ENCODE measurements around the gene TMEM254.
"Not testable (repeated sequence)": the region's sequence is repeated elsewhere in the genome, so short reads cannot be mapped to it uniquely, and the experiment has no call there.

TMEM254 gene, protein sequence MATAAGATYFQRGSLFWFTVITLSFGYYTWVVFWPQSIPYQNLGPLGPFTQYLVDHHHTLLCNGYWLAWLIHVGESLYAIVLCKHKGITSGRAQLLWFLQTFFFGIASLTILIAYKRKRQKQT

GRCh38 chr10:80078448-80079311 lies at the start of gene TMEM254:
Gene TMEM254, plus strand, starts transcription at chr10:80078665. Its CDS starts 35 bp downstream, at chr10:80078700.
- TF ChIP-seq ZNF274 (IDR thresholded peaks at IDR 0.05; ENCODE audit: low read depth, low read length), result no peak
- peak within 1 kb of the TSS; percentile 95 for H3K4me3 ChIP-seq (ENCODE audit: low read length)

DNA sequence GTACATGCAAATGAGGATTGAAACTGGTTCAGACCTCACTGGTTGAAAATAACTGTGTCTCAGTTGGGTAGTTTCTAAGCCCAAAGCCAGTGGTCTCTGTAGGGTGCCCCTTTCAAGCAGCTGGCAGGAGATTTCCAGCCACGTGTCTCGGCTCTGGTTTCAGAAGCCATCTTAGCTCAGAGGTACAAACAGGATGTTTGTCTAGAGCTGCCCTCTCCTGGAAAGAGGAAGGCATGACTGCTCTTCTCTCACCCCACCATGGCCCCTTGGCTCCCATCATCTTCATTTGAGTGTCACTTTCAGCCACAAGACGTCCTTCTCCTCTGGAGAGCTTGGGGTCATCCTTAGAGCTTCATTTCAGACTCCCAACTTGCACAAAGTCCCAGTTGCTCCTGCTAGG lies 49.3 kb upstream of the TMEM254 start:
- H3K4me3 ChIP-seq (ENCODE audit: low read length), result not testable (repeated sequence)

GRCh38 chr10:80029865-80030264 lies 48.6 kb upstream of the TMEM254 start:
- not testable (repeated sequence) for H3K4me3 ChIP-seq (ENCODE audit: low read length)

GRCh38 chr10:80032503-80032902 lies 46.0 kb upstream of the TMEM254 start:
- no peak overlapping the region for H3K4me3 ChIP-seq (ENCODE audit: low read length)
- TF ChIP-seq ZNF274 (IDR thresholded peaks at IDR 0.05; ENCODE audit: low read depth, low read length), result no peak

DNA sequence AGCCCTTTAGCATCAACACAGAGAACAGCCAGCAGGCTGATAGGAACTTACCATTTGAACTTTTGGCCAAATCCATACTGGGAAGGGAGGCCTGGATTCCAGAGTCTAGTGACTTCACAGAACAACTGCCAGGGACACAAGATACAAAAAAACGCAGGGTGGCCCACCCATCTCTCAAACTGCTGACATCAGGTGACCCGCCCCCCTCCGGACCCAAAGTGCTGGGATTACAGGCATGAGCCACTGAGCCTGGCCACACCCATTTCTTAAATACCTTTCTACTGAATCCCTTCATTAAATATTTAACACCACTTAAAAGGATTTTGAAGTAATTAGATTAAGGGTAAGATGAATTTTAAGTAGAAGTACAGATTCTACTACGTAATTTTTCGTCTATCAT lies 43.7 kb upstream of the TMEM254 start:
- not testable (repeated sequence) for H3K4me3 ChIP-seq (ENCODE audit: low read length)

- H3K4me3 ChIP-seq (ENCODE audit: low read length), result not testable (repeated sequence)
These were observed 43.0 kb upstream of the TMEM254 start for GRCh38 chr10:80035430-80035829.

DNA sequence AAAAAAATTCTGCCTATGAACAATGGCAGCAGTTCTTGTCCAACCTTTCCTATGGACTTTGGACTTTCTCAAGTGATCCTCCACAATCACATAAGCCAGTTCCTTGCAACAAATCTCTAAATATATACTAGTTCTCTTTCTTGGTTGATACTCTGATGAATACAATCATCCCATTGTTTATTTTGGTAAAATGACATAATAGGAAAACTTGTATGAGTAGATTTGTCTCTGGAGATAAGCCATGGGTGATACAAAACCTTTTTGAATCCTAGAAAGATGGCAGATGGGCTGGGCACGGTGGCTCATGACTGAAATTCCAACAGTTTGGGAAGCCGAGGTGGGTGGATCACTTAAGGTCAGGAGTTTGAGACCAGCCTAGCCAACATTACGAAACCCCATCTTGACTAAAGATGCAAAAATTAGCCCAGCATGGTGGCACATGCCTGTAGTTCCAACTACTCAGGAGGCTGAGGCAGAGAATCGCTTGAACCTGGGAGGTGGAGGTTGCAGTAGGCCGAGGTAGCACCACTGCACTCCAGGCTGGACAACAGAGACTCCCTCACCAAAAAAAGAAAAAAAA lies 41.5 kb upstream of the TMEM254 start:
- not testable (repeated sequence) for H3K4me3 ChIP-seq (ENCODE audit: low read length)

DNA sequence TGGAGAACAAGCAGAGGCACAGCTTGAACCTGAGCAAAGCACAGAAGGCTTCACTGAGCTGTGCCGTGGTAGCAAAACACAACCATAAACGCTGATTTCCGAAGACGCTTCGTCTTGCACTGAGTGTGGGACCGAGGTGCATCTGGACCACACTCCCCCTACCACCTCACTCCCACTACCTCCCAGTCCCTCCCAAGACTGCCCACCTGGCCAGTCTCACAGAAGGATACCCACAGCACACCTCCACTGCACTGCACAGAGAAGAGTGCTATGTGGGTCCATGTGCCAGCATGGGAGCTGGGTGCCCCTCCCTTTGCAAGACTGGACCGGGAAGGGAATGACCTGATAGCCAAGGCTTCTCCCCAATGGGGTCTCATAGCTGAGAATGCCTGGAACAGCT lies 40.2 kb upstream of the TMEM254 start:
- H3K4me3 ChIP-seq (ENCODE audit: low read length), result not testable (repeated sequence)

DNA sequence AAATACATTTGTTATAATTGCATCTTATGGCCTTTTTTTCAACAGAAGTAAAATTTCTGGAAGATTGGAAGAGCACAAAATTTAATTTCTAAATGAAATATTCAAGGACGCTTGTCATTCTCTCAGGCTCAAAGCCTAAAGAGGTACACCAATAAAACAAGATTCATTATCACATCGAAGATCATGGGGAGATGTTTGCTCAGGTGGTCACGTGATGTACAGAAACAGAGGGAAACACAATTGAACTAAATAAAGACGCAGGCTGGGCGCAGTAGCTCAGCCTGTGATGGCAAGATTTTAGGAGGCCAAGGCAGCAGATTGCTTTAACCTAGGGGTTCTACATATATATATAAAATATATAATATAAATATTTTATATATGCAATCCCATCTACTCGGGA lies 37.3 kb upstream of the TMEM254 start:
- H3K4me3 ChIP-seq (ENCODE audit: low read length), result no peak overlapping the region
- no peak for TF ChIP-seq ZNF274 (IDR thresholded peaks at IDR 0.05; ENCODE audit: low read depth, low read length)

DNA sequence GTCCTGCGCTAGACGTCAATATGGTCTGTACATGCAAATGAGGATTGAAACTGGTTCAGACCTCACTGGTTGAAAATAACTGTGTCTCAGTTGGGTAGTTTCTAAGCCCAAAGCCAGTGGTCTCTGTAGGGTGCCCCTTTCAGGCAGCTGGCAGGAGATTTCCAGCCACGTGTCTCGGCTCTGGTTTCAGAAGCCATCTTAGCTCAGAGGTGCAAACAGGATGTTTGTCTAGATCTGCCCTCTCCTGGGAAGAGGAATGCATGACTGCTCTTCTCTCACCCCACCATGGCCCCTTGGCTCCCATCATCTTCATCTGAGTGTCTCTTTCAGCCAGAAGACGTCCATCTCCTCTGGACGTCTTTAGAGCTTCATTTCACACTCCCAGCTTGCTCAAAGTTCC lies 33.5 kb upstream of the TMEM254 start:
- H3K4me3 ChIP-seq (ENCODE audit: low read length), result not testable (repeated sequence)

DNA sequence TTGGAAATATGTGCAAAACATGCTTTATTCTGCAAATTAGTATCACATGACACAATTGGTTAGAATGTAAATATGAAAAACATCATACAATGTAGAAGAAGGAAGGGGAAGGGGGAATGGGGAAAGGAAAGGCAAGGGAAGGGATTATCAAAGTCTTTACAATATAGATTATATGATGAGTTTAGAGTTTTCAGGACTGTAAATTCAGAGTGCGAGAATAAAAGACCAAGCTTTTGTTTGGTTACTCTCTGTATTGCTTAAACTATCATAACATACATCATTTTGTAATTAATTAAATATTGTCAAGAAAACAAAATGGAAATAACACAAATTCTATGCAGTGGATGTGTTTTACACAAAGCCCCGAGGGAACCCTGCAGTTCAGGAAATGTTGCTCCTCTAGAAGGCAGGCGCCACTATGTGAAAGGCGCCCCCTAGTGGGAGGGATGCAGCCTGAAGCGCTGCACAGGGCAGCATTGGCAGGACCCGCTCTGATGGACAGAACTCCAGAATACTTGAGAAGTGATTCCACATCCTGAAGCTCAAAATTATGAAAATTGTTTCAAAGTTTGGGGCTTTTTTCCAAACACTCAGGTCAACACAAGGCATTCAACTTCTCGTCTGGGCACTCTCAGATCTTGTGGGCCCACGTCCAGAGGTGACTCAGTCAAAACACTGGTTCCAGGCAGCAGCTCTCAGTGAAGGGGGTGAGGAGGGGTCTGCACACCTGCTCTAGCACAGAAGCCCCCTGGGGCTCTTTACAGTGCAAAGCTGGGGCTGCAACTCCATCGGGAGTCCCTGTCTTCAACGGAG lies 31.6 kb upstream of the TMEM254 start:
- no peak overlapping the region for H3K4me3 ChIP-seq (ENCODE audit: low read length)
- TF ChIP-seq ZNF274 (IDR thresholded peaks at IDR 0.05; ENCODE audit: low read depth, low read length), result no peak

DNA sequence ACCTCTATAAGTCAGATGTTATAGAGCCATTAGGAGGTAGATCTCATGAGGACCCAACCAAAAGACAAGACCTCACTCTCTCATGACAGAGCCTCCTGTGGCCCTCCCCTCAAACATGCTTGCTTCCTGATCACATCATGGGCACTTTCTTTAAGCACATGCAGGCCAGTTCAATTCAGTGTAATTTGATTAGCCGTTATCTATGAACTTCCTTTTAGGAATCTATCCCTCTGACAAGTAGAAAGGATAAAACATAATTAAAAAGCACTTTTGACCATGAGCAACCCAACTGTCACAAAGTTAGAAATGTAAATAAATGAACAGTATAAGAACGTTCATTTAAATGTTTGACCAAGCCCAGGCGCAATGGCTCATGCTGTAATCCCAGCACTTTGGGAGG lies 27.7 kb upstream of the TMEM254 start:
- no peak overlapping the region for H3K4me3 ChIP-seq (ENCODE audit: low read length)
- TF ChIP-seq ZNF274 (IDR thresholded peaks at IDR 0.05; ENCODE audit: low read depth, low read length), result no peak

DNA sequence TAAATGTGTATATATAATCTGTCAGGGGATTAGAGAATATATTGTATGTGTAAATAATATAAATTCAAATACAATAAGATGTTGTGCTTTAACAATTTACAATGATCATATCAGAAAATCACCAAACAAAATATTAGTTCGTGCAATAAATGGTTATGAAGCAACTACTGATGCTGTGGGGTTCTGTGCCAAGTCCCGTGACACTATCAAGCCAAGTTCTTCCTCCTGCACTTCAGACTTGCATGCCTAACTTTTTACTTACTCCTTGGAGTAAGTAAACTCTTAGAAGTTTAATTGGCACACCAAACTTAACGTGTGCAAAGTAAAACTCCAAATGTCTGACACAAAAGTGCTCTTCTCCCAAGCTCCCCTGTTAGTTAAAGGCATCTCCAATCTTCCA lies 26.5 kb upstream of the TMEM254 start:
- TF ChIP-seq ZNF274 (IDR thresholded peaks at IDR 0.05; ENCODE audit: low read depth, low read length), result no peak
- H3K4me3 ChIP-seq (ENCODE audit: low read length), result no peak overlapping the region

DNA sequence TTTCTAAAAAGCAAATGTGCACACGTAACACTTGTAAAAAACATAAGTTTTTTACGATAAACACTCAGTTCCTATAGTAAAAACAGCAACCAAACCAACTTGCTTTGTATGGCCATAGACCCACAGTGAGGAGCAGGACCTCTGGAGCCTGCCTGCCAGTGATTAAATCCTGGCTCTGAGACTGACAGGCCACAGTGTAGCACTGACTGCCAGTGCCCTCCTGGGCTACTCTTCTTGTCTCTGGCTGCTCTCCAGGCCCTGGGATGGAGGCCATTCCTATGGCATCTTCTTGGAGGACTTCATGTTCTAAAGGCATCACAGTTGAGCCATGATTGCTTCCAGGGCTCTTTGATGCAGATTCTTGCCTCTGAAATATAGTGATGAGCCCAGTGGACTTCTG lies 22.7 kb upstream of the TMEM254 start:
- no peak for TF ChIP-seq ZNF274 (IDR thresholded peaks at IDR 0.05; ENCODE audit: low read depth, low read length)
- H3K4me3 ChIP-seq (ENCODE audit: low read length), result no peak overlapping the region

DNA sequence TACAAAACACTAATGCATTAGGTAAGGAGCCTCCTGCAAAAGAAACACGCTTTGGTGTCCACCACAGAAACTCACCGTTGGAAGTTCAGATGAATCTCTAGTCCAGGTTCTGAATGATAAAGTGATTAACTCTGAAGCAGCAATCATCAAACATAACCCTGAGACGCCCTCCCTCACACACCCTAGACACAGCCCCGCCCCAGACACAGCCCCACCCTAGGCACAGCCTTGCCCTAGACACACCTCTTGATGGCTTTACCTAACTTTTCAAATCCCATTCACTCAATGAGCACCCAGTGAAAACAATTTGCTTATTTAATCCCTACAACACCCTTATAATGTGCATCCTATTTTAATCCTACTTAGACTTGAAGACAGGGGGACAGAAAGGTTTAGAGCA lies 21.3 kb upstream of the TMEM254 start:
- no peak overlapping the region for H3K4me3 ChIP-seq (ENCODE audit: low read length)
- no peak for TF ChIP-seq ZNF274 (IDR thresholded peaks at IDR 0.05; ENCODE audit: low read depth, low read length)
